GM12872 (cell line): ENCODE measurements around the gene MMADHC.

ENCODE experiments used
- TF ChIP-seq, protein P1 (sequence below): IDR thresholded peaks from 3 replicates; pipeline ENCODE4 v1.5.1; 2011; ENCODE audit warnings: low read depth, mild to moderate bottlenecking, low read length, moderate library complexity; ENCODE audit not compliant: insufficient read depth

The MMADHC gene

DNA sequence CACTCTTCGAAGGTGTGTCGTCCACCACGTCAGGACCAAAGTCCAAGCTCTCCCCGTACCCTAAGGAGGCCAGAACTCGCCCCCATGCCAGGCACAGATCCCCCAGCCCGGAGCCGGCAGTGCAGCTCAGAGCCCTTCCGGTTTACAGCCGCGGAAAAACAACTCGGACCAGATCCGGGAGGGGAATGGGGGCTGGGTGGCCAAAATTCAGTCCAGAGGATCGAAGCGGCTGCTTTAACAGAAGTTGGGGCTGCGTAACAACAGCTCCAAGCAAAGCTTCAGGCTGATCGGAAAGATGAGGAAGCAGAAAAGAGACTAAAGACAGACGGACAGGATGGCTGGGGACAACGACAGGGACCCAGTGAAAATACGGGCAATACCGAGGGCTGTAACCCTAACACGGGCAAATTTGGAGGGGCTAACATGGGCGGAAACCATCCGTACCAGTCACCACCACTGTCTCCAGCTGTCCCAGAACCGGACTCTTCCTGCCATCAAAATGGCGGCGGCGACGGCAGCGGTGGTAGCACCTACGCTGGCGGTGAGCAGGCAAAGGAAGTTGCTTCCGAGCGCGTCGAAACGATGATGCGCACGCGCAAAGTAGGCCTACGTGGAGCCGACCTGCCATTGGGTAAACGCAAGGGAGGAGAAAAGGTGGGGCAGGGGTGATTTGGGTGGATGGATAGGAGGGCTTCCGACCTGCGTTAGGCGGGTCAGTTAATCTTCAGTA, at the start of gene MMADHC:
MMADHC (minus strand) TSS at position 556 of the 730 bp plus-strand sequence. CDS start 678 bp downstream, outside the sequence.
- TF ChIP-seq, protein P1, sequence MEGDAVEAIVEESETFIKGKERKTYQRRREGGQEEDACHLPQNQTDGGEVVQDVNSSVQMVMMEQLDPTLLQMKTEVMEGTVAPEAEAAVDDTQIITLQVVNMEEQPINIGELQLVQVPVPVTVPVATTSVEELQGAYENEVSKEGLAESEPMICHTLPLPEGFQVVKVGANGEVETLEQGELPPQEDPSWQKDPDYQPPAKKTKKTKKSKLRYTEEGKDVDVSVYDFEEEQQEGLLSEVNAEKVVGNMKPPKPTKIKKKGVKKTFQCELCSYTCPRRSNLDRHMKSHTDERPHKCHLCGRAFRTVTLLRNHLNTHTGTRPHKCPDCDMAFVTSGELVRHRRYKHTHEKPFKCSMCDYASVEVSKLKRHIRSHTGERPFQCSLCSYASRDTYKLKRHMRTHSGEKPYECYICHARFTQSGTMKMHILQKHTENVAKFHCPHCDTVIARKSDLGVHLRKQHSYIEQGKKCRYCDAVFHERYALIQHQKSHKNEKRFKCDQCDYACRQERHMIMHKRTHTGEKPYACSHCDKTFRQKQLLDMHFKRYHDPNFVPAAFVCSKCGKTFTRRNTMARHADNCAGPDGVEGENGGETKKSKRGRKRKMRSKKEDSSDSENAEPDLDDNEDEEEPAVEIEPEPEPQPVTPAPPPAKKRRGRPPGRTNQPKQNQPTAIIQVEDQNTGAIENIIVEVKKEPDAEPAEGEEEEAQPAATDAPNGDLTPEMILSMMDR: no peak

DNA sequence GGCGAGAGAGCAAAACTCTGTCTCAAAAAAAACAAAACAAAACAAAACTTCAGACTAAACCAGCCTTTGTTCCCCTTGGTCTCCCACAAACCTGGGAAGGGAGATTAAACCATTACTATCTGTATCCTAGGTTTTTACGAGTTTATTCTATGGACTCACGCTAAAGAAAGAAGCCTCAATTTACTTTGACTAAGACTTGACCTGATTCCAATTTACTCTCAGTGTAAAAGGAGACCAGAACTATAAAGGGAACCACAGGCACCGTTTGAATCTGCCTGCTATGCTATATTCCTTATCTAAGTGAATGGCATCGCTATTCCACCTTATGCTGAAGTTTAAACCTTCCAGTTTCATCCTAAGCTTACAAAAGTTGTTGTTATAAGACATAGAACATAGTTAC, 46.5 kb upstream of the MMADHC start:
- TF ChIP-seq, protein P1: no peak

DNA sequence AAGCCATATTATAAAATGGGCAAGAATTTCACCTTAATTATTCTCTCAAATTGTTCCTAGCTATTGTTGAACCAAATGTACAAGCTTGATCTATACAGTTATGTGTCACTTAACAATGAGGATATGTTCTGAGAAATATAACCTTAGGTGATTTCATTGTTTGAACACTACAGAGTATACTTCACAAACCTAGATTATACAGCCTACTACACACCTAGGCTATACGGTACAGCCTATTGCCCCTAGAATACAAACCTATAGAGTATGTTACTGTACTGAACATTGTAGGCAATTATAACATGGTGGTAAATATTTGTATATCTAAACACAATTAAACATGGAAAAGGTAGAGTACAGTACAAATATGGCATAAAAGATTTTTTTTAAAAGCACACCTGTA, 42.9 kb upstream of the MMADHC start:
- TF ChIP-seq, protein P1: no peak

DNA sequence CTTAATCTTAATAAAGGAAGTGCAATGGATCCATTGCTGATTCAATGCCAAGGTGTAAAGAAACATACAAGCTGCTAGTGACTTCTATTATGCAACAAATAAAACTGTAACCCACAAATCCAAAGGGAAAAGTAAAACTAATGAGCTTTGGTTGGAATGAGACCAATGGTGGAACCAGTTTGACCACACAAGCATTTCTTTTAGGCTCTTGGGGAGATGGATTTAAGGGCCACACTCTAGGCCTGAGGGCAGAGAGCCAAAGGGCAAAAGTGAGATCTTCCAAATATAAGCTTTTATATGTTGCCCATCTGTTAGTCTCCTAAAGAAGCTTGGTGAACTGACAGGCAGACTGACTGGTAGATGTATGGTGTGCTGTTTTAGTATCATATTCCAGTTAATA, 41.5 kb upstream of the MMADHC start:
- TF ChIP-seq, protein P1: no peak

DNA sequence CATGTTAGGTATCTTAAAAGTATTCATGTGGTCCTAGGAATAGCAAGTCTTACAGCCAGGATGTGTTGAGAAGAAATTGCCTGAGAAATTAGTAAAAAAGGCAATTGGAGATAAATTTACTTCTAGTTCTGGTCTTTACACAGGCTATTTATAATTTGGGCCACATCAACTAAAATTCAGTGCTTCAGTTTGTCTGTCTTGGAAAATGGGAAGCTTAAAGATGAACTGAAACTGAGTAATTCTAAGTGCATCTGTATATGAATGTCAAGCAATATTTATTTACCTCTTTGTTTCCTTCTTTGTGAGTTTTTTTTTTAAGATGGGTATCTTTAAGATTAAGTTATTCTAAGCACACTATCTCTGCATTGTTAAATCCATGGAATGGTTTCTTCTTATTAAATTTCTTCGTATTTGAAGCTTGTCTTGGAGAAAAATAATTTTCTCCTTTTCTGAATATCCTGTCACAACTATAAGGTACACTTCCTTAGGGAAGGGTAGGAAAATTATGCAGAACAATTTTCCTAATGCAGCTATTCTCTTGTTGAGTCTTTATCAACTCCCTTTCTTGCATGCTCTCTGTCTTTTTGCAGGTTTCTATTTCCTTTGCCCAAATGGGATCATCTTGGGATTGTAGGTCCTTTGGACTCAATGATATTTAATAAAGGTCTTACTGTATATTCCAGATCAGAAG, 39.7 kb upstream of the MMADHC start:
- TF ChIP-seq, protein P1: no peak

DNA sequence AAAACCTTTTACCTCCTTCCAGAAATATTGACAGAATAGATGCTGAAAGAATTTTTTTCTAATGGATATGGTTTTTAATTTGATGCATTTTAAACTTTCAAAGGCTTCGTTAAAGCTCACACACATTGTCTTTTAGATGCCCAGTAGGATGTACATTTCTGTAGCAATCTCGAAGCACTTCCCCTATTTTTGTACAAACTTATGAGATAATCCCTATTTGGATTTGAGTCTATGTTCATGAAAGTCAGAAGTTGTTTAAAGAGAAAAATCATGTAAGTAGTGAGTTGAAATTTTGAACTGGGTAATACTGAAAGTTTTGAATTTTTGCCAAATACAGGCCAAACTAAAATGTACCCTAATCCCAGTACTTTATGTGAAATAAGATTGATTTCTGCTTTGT, 38.1 kb upstream of the MMADHC start:
- TF ChIP-seq, protein P1: no peak

DNA sequence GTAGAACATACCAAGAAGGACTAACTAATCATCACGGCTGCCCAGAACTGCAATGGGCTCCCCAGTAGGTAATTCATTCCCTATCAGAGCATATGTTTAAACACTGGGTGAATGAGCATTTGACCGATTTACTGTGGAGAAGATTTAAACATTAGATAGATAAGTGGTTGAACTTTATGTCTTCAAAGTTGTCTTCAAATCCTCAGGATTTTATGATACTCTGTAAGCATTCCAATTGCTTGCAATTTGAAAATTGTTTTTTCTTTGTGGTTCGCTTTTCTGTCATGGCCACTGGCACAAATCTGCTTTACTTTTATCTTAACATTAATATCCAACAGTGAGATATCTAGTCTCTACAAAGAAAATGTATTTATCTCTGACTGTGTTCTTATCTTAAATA, 37.7 kb upstream of the MMADHC start:
- TF ChIP-seq, protein P1: no peak
